Smooth muscle cell of the brain vasculature (primary cell): ENCODE results near the gene SLC30A3.
A peak's percentile ranks its signal among the peaks of the same experiment; 100 is the strongest.

Experiments used
- DNase-seq: peaks from one replicate; pipeline ENCODE4 v3.0.0-alpha.2; 2012; ENCODE audit warnings: low read depth, low spot score

Gene SLC30A3

GRCh38 chr2:27233341-27233740 is 29.5 kb downstream of the SLC30A3 start:
- DNase-seq = no peak

GRCh38 chr2:27231921-27232320 is 30.9 kb downstream of the SLC30A3 start:
- no peak for DNase-seq

- DNase-seq = no peak
These were observed 35.3 kb downstream of the SLC30A3 start for GRCh38 chr2:27227501-27227900.

GRCh38 chr2:27225526-27225925 is 37.3 kb downstream of the SLC30A3 start:
- no peak for DNase-seq

GRCh38 chr2:27223416-27223815 is 39.4 kb downstream of the SLC30A3 start:
- no peak for DNase-seq

GRCh38 chr2:27222407-27222806 is 40.4 kb downstream of the SLC30A3 start:
- DNase-seq = no peak

- no peak for DNase-seq
These were observed 41.7 kb downstream of the SLC30A3 start for GRCh38 chr2:27221166-27221565.

GRCh38 chr2:27220091-27220490 is 42.8 kb downstream of the SLC30A3 start:
- DNase-seq = no peak

- no peak for DNase-seq
These were observed 43.8 kb downstream of the SLC30A3 start for GRCh38 chr2:27219091-27219490.

GRCh38 chr2:27218614-27219013 is 44.2 kb downstream of the SLC30A3 start:
- DNase-seq = no peak

- DNase-seq = peak; percentile 67
These were observed 45.4 kb downstream of the SLC30A3 start, which contains the start of gene CAD for GRCh38 chr2:27217173-27218121. TSS of gene CAD (plus strand) at chr2:27217369. CDS start at chr2:27217552, 183 bp downstream.

- no peak for DNase-seq
These were observed 46.3 kb downstream of the SLC30A3 start for GRCh38 chr2:27216416-27217137.

GRCh38 chr2:27214941-27215340 is 47.9 kb downstream of the SLC30A3 start:
- DNase-seq = no peak

- no peak for DNase-seq
These were observed 50.0 kb downstream of the SLC30A3 start for GRCh38 chr2:27212626-27213471.

GRCh38 chr2:27211943-27212625 is 50.8 kb downstream of the SLC30A3 start, which contains the start of the genes ATRAID and SLC5A6:
TSS of gene ATRAID (plus strand) at chr2:27212041. CDS start at chr2:27212369, 328 bp downstream.
TSS of gene SLC5A6 (minus strand) at chr2:27212268. CDS start at chr2:27207650, 4,618 bp downstream.
- DNase-seq = peak; percentile 72

- no peak for DNase-seq
These were observed 51.5 kb downstream of the SLC30A3 start for GRCh38 chr2:27211241-27211942.

GRCh38 chr2:27209621-27210401 is 53.0 kb downstream of the SLC30A3 start:
- no peak for DNase-seq

- no peak for DNase-seq
These were observed 54.3 kb downstream of the SLC30A3 start for GRCh38 chr2:27208486-27209050.

- no peak for DNase-seq
These were observed 56.5 kb downstream of the SLC30A3 start for GRCh38 chr2:27206346-27206745.
